DMS 273 (cell line): Measurements from ENCODE around the gene NARS2.

Experiments
- DNase-seq: peaks from one replicate; lab custom pipeline; 2025; ENCODE audit not compliant: unreplicated experiment; lab: John Stamatoyannopoulos, UW

NARS2 gene

DNA sequence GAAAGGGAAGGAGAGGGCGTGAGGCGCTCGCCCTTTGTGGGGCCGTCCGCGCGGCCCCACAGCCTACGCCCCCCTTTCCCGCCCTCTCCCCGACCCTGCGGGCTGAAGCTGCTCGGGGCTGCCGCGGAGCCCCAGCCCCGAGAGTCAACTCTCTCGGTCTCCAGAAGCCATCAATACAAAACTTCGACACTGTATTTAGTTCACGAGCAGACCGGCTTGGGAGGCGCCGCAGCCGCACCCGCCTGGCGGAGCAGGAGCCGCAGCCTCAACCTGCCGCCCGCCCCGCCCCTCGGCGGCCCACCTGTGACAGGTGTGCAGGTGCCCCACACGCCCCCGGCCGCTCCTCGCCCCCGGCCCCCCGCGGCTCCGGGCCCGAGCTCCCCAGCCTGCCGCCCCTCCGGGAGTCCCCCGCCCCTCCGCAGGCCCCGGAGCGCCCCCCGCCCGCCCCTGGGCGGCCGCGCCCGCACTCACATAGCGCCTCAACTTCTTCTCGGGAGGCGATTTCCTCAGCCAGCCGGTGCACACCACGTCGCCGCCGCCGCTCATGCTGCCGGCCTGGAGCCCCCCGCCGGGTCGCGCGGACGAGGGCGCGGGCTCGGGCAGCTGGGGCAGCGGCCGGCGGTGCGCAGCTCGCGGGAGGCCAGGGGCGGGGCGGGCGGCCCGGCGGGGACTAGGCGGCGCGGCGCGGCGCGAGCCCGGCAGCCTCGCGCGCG is 157.3 kb downstream of the NARS2 start, which contains the start of gene GAB2:
Gene GAB2, minus strand, starts transcription at position 646 of the 713 bp plus-strand sequence. Its CDS starts 100 bp downstream, at position 546.
- no peak for DNase-seq

DNA sequence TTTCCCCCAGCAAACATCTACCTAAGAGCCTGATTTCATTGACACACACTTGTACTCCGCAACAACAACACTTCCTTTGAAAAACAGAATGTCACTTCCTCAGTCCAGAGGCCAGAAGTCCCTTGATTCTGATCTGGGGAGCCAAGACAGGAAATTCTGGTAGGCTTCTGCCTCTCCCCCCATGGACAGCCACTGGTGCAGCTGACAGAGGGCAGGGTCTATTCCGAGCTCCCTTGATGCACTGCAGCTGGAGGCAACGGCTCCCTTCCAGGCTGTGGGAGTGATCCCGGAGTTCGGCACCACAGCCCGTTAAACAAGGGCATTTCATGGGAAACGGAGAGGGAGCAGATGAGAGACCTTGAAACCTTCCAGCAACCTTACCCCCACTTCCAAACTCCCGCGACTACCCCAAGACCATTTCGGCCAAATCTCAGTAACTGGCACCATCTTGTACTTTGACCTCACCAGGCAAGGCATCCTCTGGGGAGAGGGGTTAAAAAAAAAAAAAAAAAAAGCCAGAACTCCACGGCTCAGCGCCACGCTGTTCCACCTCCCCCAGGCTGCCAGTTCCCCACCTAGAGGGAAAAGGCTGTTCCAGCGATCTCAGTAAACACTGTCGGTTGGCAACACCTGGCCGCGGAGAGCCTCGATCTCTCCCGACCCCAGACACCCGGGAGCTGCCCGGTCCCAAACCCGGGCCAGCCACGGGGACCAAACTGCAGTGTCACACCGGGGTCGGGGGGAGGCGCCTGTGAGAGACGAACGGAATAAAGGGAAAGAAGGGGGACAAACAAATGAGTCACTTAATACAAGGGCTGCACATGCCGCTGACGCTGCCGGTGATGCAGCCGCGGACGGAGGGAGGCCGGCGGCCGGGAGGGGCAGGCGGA is 158.1 kb downstream of the NARS2 start:
- DNase-seq = peak; percentile 81

DNA sequence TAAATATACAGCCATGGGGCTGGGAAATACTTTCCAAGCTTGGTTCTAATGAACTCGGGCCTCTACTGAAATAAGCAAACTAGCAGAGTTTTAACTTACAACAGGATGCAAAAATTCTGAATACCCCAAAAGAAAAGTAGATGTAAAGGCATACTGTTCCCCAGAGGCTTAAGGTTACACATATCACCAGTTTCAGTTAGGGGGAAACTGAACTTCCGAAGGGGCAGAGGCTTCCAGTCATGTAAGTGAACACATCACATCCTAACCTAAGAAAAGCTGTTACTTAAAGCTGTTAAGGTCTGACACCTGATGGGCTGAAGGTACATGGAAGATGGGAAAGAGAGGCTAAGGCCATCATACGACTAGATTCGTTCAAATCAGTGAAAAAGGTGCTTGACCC is 159.3 kb downstream of the NARS2 start:
- no peak for DNase-seq

- DNase-seq = peak; percentile 29
Observed at GRCh38 chr11:78414321-78415051, 160.2 kb downstream of the NARS2 start.

GRCh38 chr11:78408619-78409018 is 166.0 kb downstream of the NARS2 start:
- DNase-seq = no peak

DNA sequence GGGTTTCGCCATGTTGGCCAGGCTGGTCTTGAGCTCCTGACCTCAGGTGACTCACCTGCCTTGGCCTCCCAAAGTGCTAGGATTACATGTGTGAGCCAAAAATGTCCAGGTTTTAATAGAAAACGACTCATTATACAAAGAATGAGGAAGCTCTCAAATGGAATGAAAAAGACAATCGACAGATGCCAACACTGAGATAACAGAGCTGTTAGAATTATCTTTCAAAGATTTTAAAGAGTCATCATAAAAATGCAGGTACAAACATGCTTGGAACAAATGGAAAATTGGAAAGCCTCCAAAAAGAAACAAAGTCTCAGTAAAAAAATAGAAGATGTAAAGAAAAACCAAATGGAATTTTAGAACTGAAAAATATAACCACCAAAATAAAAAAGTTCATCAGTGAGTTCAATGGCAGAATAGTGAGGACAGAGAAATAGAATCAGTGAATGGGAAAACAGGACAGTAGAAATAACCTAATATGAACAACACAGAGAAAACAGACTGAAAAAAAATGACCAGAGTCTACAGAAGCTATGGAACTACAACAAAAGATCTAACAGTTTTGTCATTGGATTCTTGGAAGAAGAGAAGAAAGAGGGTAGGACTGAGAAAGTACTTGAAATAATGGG is 168.0 kb downstream of the NARS2 start:
- DNase-seq = no peak

DNA sequence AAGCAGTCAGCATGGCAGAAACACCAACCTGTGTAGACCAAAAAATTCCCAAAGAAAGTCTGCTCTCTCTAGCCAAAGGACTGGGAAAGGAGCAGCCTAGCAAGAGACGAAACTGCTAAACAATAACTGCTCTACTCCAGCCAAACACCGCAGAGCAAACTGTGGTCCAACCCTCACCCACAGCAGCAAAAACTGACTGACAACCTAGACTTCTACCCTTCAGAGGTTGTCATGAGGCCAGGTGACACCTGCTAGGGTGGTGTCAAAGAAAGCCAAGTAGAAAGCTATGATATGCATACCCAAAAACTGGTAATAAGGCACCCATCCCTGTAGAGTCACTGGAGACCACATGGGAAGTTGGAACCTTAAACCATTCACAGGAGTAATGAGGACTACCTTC is 168.9 kb downstream of the NARS2 start:
- no peak for DNase-seq

DNA sequence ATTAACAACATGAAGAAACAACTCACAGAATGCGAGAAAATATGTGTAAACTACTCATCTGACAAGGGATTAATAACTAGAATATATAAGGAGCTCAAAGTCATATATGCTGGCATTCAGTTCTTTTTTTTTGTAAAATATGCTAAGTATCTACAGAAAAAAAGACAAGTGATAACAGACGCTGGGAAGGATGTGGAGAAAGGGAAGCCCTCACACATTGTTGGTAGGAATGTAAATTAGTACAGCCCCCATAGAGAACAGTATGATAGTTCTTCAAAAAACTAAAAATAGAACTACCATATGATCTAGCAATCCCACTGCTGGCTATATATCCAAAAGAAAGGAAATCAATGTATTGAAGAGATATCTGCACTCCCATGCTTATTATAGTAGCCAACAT is 170.9 kb downstream of the NARS2 start:
- no peak for DNase-seq

- no peak for DNase-seq
Observed at GRCh38 chr11:78402847-78403246, 171.8 kb downstream of the NARS2 start.

DNA sequence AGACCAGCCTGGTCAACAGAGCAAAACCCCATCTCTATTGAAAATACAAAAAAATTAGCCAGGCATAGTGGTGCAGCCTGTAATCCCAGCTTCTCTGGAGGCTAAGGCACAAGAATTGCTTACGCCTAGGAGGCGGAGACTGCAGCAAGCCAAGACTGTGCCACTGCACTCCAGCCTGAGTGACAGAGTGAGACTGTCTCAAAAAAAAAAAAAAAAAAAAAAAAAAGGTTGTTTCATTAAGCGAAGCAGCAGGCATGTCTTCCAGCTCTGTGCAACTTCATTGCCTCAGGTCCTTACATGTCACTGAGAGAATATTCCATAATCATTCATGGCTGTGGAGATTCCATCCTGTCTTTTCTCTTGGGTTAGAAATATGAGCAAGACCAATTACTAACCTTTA is 174.0 kb downstream of the NARS2 start:
- DNase-seq = no peak

GRCh38 chr11:78400116-78400515 is 174.5 kb downstream of the NARS2 start:
- DNase-seq = no peak

GRCh38 chr11:78399136-78399535 is 175.5 kb downstream of the NARS2 start:
- DNase-seq = no peak

DNA sequence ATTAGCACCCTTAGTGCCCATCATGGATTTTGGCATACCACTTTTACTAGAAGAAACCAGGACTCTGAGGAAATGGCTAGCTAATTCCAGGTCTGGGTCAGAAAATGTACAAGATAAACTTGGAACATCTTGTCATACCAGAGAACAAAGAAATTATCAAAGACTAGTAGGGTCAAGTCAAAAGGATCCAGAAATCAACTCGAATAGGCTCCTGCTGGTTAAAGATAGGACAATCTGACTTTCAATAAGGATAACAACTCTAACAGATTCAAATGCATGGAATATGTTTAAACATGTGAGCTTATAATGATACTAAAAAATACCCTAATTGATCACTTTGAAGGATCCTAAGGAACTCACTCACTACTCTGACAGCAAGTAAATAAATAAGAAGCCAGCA is 175.9 kb downstream of the NARS2 start:
- no peak for DNase-seq

GRCh38 chr11:78397398-78397797 is 177.3 kb downstream of the NARS2 start:
- DNase-seq = no peak

GRCh38 chr11:78395597-78395996 is 179.1 kb downstream of the NARS2 start:
- no peak for DNase-seq

GRCh38 chr11:78392854-78393253 is 181.8 kb downstream of the NARS2 start:
- no peak for DNase-seq

DNA sequence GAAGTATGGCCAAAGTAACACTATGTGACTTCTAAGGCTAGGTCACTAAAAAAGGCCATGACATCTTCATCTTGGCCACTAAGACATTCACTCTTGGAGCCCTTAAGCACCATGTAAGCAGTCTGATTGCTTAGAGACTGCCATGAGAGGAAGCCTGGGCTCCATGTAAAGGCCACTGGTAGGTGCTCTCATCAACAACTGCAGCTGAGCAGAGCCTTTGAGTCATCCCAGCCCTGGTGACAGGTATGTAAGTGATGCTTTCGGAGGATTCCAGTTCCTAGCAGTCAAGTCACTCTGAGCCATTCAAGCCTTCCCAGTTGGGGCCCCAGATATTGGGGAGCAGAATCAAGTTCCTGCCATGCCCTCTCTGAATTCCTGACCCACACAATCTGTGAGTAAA is 183.2 kb downstream of the NARS2 start:
- no peak for DNase-seq

GRCh38 chr11:78390809-78391208 is 183.9 kb downstream of the NARS2 start:
- DNase-seq = no peak

- DNase-seq = no peak
Observed at GRCh38 chr11:78386215-78386941, 188.3 kb downstream of the NARS2 start.
